Parathyroid adenoma (tissue), 2 donors: ENCODE measurements around the gene AMY1B.
"Not testable (repeated sequence)": the region's sequence is repeated elsewhere in the genome, so short reads cannot be mapped to it uniquely, and the experiment has no call there.

Source experiments
- H2AFZ ChIP-seq: fragments of 300-600 bp; sonication (generic); one replicate; pipeline ENCODE4 v1.7.0; 2017; ENCODE audit warnings: antibody characterized with exemption, mild to moderate bottlenecking
- H3K27ac ChIP-seq: fragments of 300-600 bp; sonication (generic); one replicate; pipeline ENCODE4 v1.7.0; 2017
- H3K27me3 ChIP-seq: fragments of 300-600 bp; sonication (generic); one replicate; pipeline ENCODE4 v1.7.0; 2017; ENCODE audit warnings: low read length; ENCODE audit not compliant: control insufficient read depth, insufficient read depth
- H3K36me3 ChIP-seq: fragments of 300-600 bp; sonication (generic); one replicate; pipeline ENCODE4 v1.7.0; 2017; ENCODE audit warnings: low read length; ENCODE audit not compliant: control insufficient read depth, insufficient read depth
- H3K4me1 ChIP-seq: fragments of 300-600 bp; sonication (generic); one replicate; pipeline ENCODE4 v1.7.0; 2017; ENCODE audit warnings: control low read depth
- H3K4me2 ChIP-seq: fragments of 300-600 bp; sonication (generic); one replicate; pipeline ENCODE4 v1.7.0; 2017; ENCODE audit warnings: low read length
- H3K4me3 ChIP-seq: fragments of 300-600 bp; sonication (generic); one replicate; pipeline ENCODE4 v1.7.0; 2017; ENCODE audit warnings: low read depth, low read length
- H3K79me2 ChIP-seq: fragments of 300-600 bp; sonication (generic); one replicate; pipeline ENCODE4 v1.7.0; 2017; ENCODE audit warnings: control low read depth
- H3K9ac ChIP-seq: fragments of 300-600 bp; sonication (generic); one replicate; pipeline ENCODE4 v1.7.0; 2017; ENCODE audit warnings: mild to moderate bottlenecking
- H3K9me3 ChIP-seq: fragments of 300-600 bp; sonication (generic); one replicate; pipeline ENCODE4 v1.7.0; 2017; ENCODE audit warnings: low read length; ENCODE audit not compliant: control insufficient read depth
- donor health status: primary hyperparathyroidism.

AMY1B gene

GRCh38 chr1:103676335-103676734 lies 19.7 kb downstream of the AMY1B start:
- H3K9me3 ChIP-seq, H3K79me2 ChIP-seq, H2AFZ ChIP-seq, H3K27me3 ChIP-seq, H3K4me3 ChIP-seq, H3K9ac ChIP-seq, H3K4me2 ChIP-seq, H3K27ac ChIP-seq, H3K4me1 ChIP-seq, H3K36me3 ChIP-seq: not testable (repeated sequence)

- not testable (repeated sequence) for H3K4me2 ChIP-seq, H3K4me1 ChIP-seq, H3K9me3 ChIP-seq, H3K4me3 ChIP-seq, H3K79me2 ChIP-seq, H3K36me3 ChIP-seq, H2AFZ ChIP-seq, H3K27me3 ChIP-seq, H3K27ac ChIP-seq, H3K9ac ChIP-seq
Observed at GRCh38 chr1:103655460-103655859, 40.5 kb downstream of the AMY1B start, which contains the start of gene AMY1A. Gene AMY1A, plus strand, starts transcription at chr1:103655760. Its CDS starts 571 bp downstream, at chr1:103656331.

GRCh38 chr1:103654133-103654532 lies 41.9 kb downstream of the AMY1B start:
- H3K4me3 ChIP-seq, H3K9me3 ChIP-seq, H3K27me3 ChIP-seq, H3K4me2 ChIP-seq, H3K9ac ChIP-seq, H3K79me2 ChIP-seq, H3K27ac ChIP-seq, H3K36me3 ChIP-seq, H3K4me1 ChIP-seq, H2AFZ ChIP-seq: not testable (repeated sequence)

GRCh38 chr1:103650889-103651288 lies 45.1 kb downstream of the AMY1B start:
- H3K79me2 ChIP-seq, H3K36me3 ChIP-seq, H3K27ac ChIP-seq, H3K27me3 ChIP-seq, H2AFZ ChIP-seq, H3K4me2 ChIP-seq, H3K4me1 ChIP-seq, H3K9me3 ChIP-seq, H3K4me3 ChIP-seq, H3K9ac ChIP-seq: not testable (repeated sequence)

- H3K4me3 ChIP-seq, H3K9me3 ChIP-seq, H3K79me2 ChIP-seq, H3K9ac ChIP-seq, H3K27me3 ChIP-seq, H3K27ac ChIP-seq, H3K36me3 ChIP-seq, H3K4me2 ChIP-seq, H3K4me1 ChIP-seq, H2AFZ ChIP-seq: not testable (repeated sequence)
Observed at GRCh38 chr1:103650305-103650704, 45.7 kb downstream of the AMY1B start.

- H3K4me3 ChIP-seq, H3K27me3 ChIP-seq, H3K79me2 ChIP-seq, H3K27ac ChIP-seq, H3K9me3 ChIP-seq, H3K4me2 ChIP-seq, H3K36me3 ChIP-seq, H2AFZ ChIP-seq, H3K9ac ChIP-seq, H3K4me1 ChIP-seq: not testable (repeated sequence)
Observed at GRCh38 chr1:103643908-103644307, 52.1 kb downstream of the AMY1B start.

GRCh38 chr1:103641194-103641593 lies 54.8 kb downstream of the AMY1B start:
- H3K36me3 ChIP-seq, H2AFZ ChIP-seq, H3K4me2 ChIP-seq, H3K9me3 ChIP-seq, H3K79me2 ChIP-seq, H3K9ac ChIP-seq, H3K27ac ChIP-seq, H3K4me1 ChIP-seq, H3K27me3 ChIP-seq, H3K4me3 ChIP-seq: not testable (repeated sequence)
